Gastrocnemius medialis (tissue), 4 donors: ENCODE results near the gene SNRK. TPM values are rescaled to one million over a fixed set of nuclear protein-coding genes. Genes with fewer than 3 reads are reported as not detected.

Experiments
- ATAC-seq, 2 donors: fragments of 150-250 bp; one replicate each; pipeline ENCODE4 v1.9.1; 2016
- DNase-seq, 2 donors: peaks; one replicate each; pipeline ENCODE4 v3.0.0-alpha.2; 2019
- H3K27ac ChIP-seq, 4 donors: fragments of 200-600 bp; sonication (generic); 1 replicate in 1 of 4; 2 replicates in 3 of 4; pipeline ENCODE4 v1.5.1; 2016 to 2018; ENCODE audit warnings: mild to moderate bottlenecking in 2 of 4, moderate library complexity in 1 of 4
- H3K27me3 ChIP-seq, 3 donors: fragments of 200-600 bp; sonication (generic) in 2 of 3; 1 replicate in 1 of 3; 2 replicates in 2 of 3; pipeline versions ENCODE4 v1.5.1 to v1.6.0; 2016 to 2019; ENCODE audit warnings: mild to moderate bottlenecking in 1 of 3, moderate library complexity in 1 of 3
- H3K36me3 ChIP-seq, 2 donors: fragments of 200-600 bp; sonication (generic) in 1 of 2; one replicate each; pipeline ENCODE4 v1.5.1; 2017 to 2018
- H3K4me1 ChIP-seq, 2 donors: fragments of 200-600 bp; sonication (generic) in 1 of 2; one replicate each; pipeline ENCODE4 v1.5.1; 2016 to 2017; ENCODE audit warnings: mild to moderate bottlenecking in 2 of 2
- H3K4me3 ChIP-seq, 4 donors: fragments of 200-600 bp; sonication (generic) in 3 of 4; 1 replicate in 1 of 4; 2 replicates in 3 of 4; pipeline ENCODE4 v1.5.1; 2016 to 2019; ENCODE audit warnings: mild to moderate bottlenecking in 2 of 4
- H3K9me3 ChIP-seq, 3 donors: fragments of 200-600 bp; sonication (generic) in 2 of 3; 1 replicate in 1 of 3; 2 replicates in 2 of 3; pipeline ENCODE4 v1.5.1; 2016 to 2019
- POLR2A ChIP-seq, 2 donors: fragments of 450-650 bp; IDR thresholded peaks; one replicate each; pipeline ENCODE4 v1.6.1; 2017; ENCODE audit warnings: antibody characterized with exemption in 2 of 2, mild to moderate bottlenecking in 2 of 2, moderate library complexity in 2 of 2
- in situ Hi-C, 4 donors: fragments of 200-750 bp; cut with MboI; loops; one replicate each; pipeline versions ENCODE4 v1.15.0 to v1.8.0; 2017; ENCODE audit warnings: low sequenced_read_pairs in 4 of 4
- intact Hi-C: fragments of 100-400 bp; cut with DNase I; formaldehyde crosslinking; loops from one replicate; pipeline ENCODE4 v1.15.1; 2023; ENCODE audit warnings: low total_unique reads
- total RNA-seq, 4 donors: library from RNA; depleted of rRNA; stranded (reverse); fragments of >200 nt; gene quantifications; one replicate each; pipeline versions ENCODE4 v1.1.0 to v1.2.3, GENCODE V29; 2016
- TF ChIP-seq, protein P1 (sequence below), 5 experiments: fragments of 450-650 bp in 3 of 5; fragments of 200-600 bp in 2 of 5; sonication (generic) in 2 of 5; IDR thresholded peaks in 4 of 5; conservative IDR thresholded peaks in 1 of 5; 1 replicate in 4 of 5; 2 replicates in 1 of 5; pipeline ENCODE4 v1.5.1; 2016 to 2019; ENCODE audit warnings: antibody characterized with exemption in 5 of 5, mild to moderate bottlenecking in 3 of 5, moderate library complexity in 3 of 5

SNRK gene
- total RNA-seq, 4 donors from 2014 or later = 18.4 to 29.0 (median 21.9) TPM

DNA sequence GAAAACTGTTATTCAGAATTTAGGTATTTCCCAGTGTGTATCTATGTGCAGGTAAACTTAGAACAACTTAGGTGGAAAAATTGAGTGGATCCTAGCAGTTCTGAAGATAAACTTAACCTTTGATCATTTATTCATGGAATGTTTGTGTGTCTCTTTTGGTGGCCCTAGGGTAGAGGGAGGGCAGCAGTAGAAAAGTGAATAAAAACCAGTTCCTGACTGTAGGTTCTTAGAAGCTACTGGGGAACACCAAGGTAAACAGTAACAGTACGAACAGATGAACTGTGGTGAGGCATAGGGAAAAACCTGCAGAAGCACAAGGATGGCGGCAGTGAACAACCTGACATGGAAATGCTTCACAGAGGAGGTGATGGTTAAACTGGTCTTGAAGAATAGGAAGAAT, 2.5 kb downstream of the SNRK start:
- intact Hi-C loops = loop anchor here (5.0 to 10.0 kb wide), 4 partner anchors 76 to 403 kb away; partner anchors contain the start of genes ABHD5 and POMGNT2
- no peaks in the 10 kb centered on the region for H3K9me3 ChIP-seq
- no peaks in the 10 kb centered on the region for H3K27me3 ChIP-seq
- H3K36me3 ChIP-seq = no peaks in the 10 kb centered on the region
- peak overlapping the region; percentile 53 to 79 (median 72) for H3K4me3 ChIP-seq
- in situ Hi-C loops = loop anchor here in 1 of 4 donors (10.0 kb wide), 1 partner anchor 216 kb away; no protein-coding TSS in a partner anchor
- H3K27ac ChIP-seq = peak overlapping the region; percentile 79 to 88 (median 82)
- no peak for ATAC-seq
- TF ChIP-seq, protein P1, sequence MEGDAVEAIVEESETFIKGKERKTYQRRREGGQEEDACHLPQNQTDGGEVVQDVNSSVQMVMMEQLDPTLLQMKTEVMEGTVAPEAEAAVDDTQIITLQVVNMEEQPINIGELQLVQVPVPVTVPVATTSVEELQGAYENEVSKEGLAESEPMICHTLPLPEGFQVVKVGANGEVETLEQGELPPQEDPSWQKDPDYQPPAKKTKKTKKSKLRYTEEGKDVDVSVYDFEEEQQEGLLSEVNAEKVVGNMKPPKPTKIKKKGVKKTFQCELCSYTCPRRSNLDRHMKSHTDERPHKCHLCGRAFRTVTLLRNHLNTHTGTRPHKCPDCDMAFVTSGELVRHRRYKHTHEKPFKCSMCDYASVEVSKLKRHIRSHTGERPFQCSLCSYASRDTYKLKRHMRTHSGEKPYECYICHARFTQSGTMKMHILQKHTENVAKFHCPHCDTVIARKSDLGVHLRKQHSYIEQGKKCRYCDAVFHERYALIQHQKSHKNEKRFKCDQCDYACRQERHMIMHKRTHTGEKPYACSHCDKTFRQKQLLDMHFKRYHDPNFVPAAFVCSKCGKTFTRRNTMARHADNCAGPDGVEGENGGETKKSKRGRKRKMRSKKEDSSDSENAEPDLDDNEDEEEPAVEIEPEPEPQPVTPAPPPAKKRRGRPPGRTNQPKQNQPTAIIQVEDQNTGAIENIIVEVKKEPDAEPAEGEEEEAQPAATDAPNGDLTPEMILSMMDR (IDR thresholded peaks at IDR 0.05 in 4 of 5, conservative IDR thresholded peaks at IDR 0.05 in 1 of 5) = no peak
- TF ChIP-seq POLR2A (IDR thresholded peaks at IDR 0.05) = no peak
- peaks cover 53 to 56% of the 10 kb centered on the region in 2 donors for H3K4me1 ChIP-seq
- no peak for DNase-seq

DNA sequence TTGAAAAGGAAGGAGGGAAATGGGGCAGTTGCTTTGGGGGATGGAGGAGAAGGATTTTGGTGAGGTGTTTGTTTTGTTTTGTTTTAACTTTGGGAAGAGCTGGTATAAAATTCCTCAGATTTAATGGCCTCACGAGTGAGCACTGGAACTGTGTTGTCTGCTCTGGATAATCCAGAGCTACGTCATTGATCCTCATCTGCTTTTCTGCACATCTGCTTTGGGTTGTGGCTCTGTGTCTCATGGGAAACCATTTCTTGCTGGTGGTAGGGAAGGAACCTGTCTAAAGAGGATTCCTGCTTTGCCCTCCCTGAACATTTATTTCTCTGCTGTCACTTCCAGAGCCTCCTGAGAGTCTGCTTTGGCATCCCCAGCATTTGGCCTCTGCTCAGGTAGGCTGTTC, 3.1 kb downstream of the SNRK start:
- in situ Hi-C loops = loop anchor here in 1 of 4 donors (10.0 kb wide), 1 partner anchor 215 kb away; no protein-coding TSS in a partner anchor
- Histone ChIP-seq H3K9me3 (no peaks in the 10 kb centered on the region), H3K4me1 (peaks cover 56% of the 10 kb centered on the region in 2 donors), H3K27me3 (no peaks in the 10 kb centered on the region), H3K36me3 (no peaks in the 10 kb centered on the region), H3K27ac (peak overlapping the region; percentile 79 to 88 (median 82)), H3K4me3 (peak overlapping the region; percentile 53 to 79 (median 72))
- ATAC-seq = no peak
- DNase-seq = no peak
- TF ChIP-seq, protein P1 (IDR thresholded peaks at IDR 0.05 in 4 of 5, conservative IDR thresholded peaks at IDR 0.05 in 1 of 5) = no peak
- TF ChIP-seq POLR2A (IDR thresholded peaks at IDR 0.05) = no peak
- intact Hi-C loops = loop anchor here (5.0 to 10.0 kb wide), 4 partner anchors 75 to 403 kb away; partner anchors contain the start of genes ABHD5 and POMGNT2

DNA sequence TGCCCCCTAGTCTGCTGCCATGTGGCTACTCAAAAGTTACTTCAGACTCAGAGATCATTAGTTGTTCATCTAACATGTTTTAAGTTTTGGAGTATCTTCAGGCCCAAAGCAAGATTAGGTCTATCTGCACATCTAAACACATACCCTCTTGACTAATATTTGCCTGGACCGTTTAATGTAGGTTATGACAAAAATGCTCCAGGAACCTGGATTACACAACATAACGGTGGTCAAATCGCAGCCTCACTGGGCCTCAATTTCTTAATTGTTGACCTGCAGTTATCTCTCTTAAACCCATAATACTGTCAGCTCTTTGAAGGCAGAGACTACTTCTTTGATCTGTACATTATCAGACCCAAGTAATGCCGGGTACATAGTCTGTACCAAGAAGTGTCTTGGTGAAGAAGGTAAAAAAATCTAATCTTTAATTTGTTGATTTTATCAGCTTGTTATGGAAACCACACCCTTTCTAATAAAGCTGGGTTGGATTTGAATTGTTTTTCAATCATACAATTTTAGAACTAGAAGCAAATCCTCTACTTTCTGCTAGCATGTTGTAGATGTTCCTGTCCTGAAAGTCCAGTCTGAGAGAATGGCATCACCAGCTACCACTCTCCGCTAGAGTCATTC, 3.6 kb downstream of the SNRK start:
- no peaks in the 10 kb centered on the region for H3K36me3 ChIP-seq
- TF ChIP-seq, protein P1 (IDR thresholded peaks at IDR 0.05 in 4 of 5, conservative IDR thresholded peaks at IDR 0.05 in 1 of 5) = no peak
- TF ChIP-seq POLR2A (IDR thresholded peaks at IDR 0.05) = no peak
- H3K27me3 ChIP-seq = no peaks in the 10 kb centered on the region
- peak overlapping the region; percentile 79 to 88 (median 82) for H3K27ac ChIP-seq
- H3K4me1 ChIP-seq = peaks cover 55 to 56% of the 10 kb centered on the region in 2 donors
- intact Hi-C loops = loop anchor here (5.0 to 10.0 kb wide), 4 partner anchors 75 to 402 kb away; partner anchors contain the start of genes ABHD5 and POMGNT2
- ATAC-seq (no peak), DNase-seq (no peak)
- in situ Hi-C loops = loop anchor here in 2 of 4 donors (5.0 to 10.0 kb wide), 2 partner anchors 37 to 215 kb away; no protein-coding TSS in a partner anchor
- peak overlapping the region; percentile 53 to 79 (median 72) for H3K4me3 ChIP-seq
- H3K9me3 ChIP-seq = no peaks in the 10 kb centered on the region

DNA sequence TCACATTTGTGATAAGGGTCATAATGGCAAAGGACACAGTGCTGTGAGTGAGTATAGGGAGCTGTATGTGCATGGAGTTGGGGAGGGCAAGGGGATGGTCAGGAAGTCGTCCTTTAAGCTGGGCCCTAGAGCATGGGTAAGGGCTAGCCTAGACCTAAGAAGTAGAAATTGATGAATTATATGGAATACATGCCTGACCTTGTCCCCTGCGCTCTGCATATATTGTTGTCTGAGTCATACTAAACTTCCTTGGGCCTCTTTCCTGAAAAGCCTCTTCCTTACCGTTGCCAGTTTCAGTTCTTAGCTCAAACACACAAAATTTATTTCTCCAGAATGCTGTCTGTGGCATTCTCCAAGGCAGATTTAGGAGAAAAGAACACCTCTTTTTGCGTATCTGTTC, 4.6 kb downstream of the SNRK start:
- peak overlapping the region in 3 of 4 donors; percentile 12 to 72 (median 71) for H3K4me3 ChIP-seq

More for the DNA sequence above, 4.6 kb downstream of the SNRK start:
- intact Hi-C loops = no loop called here
- Histone ChIP-seq H3K27me3 (no peaks in the 10 kb centered on the region), H3K36me3 (no peaks in the 10 kb centered on the region), H3K4me1 (peaks cover 59 to 63% of the 10 kb centered on the region in 2 donors), H3K9me3 (no peaks in the 10 kb centered on the region), H3K27ac (peak overlapping the region; percentile 79 to 88 (median 82))
- TF ChIP-seq, protein P1 (IDR thresholded peaks at IDR 0.05 in 4 of 5, conservative IDR thresholded peaks at IDR 0.05 in 1 of 5) = no peak
- TF ChIP-seq POLR2A (IDR thresholded peaks at IDR 0.05) = no peak
- no peak for ATAC-seq
- no peak for DNase-seq
- in situ Hi-C loops = loop anchor here in 1 of 4 donors (5.0 kb wide), 1 partner anchor 36 kb away; no protein-coding TSS in a partner anchor
